D721Med (cell line): ENCODE data around the gene TRIM36.

Experiments used
- DNase-seq: peaks from one replicate; pipeline ENCODE4 v3.0.0; 2011; ENCODE audit warnings: low spot score; ENCODE audit not compliant: insufficient read length
- FAIRE-seq: peaks from 2 replicates; lab custom pipeline; 2011; peaks lifted over from hg19 to GRCh38; lab: Jason Lieb, UNC
- CTCF ChIP-seq: IDR thresholded peaks from 2 replicates; pipeline ENCODE4 v1.5.1; 2012; ENCODE audit warnings: mild to moderate bottlenecking, control low read depth; ENCODE audit not compliant: insufficient read depth; ENCODE audit errors: missing control alignments

TRIM36 gene

DNA sequence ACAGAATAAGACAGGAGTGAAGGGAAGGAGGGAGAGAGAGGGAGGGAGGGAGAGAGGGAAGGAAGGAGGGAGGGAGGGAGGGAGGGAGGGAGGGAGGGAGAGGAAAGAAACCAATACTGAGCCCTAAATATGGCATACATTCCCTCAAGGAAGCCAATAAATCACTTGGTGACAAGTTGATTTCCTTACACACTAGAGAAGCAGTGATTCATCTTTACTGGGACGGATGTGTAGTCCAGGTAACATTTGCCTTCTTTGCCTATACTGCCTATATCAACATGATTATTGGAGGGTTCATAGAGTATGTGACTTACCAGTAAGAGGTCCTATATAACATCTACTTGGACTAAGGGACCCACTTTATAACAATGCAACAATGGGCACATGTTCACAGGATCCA is 83.2 kb downstream of the TRIM36 start:
- DNase-seq = no peak
- FAIRE-seq = no peak
- no peak for TF ChIP-seq CTCF

DNA sequence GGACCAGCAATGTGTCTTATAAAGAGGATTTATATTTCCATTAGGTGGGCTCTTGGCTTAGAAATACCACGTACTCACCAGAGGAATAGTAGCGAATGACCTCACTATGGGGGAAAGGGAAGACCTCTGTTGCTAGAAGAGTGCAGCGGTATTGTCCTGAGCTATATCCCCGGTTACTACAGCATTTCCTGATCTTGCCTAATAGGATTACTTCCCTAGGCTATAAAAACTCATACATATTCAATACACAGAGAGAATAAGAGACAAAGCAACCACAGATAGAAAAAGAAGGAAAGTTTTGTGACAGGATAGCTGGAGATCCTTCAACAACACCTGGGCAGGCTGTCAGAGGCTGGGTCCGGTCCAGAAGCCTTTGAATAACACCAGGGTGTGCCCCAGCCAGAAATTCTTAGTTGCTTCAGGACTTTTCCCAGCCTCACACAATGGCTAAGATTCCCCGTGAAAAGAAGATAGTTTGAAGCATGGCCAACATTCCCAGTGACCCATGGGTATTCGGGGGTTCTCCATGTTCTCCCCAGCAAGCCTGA is 85.4 kb downstream of the TRIM36 start:
- FAIRE-seq = no peak
- DNase-seq = no peak
- no peak for TF ChIP-seq CTCF

DNA sequence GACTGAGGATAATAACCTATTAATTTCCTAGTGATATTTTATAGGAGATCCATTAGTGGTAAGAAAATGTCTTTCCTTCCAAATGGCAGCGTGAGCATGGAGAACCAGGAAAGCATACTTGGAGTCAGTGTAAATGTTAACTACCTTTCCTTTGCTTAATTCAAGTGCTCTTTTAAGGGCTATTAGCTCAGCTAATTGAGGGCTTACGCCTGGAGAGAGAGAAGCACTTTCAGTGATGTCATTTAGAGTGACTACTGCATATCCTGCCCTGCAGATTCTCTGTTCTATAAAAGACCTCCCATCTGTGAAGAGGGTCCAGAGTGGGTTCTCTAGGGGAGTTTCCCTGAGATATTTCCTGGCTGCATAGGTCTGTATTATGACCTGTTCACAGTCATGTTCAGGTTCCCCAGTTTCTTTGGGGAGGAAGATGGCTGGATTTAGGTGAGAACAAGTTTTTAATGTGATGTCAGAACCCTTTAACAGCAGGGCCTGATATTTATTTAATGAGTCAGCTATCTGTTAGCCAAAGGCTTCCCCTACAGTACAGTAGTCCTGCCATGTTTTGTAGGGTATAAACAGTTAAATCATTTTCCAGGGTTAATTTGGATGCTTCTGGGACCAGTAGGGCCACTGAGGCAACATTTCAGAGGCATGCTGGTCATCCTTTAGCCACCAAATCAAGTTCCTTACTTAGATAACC is 89.6 kb downstream of the TRIM36 start:
- TF ChIP-seq CTCF = no peak
- no peak for DNase-seq

More for the DNA sequence above, 89.6 kb downstream of the TRIM36 start:
- FAIRE-seq = no peak
